ENCODE measurements around the gene USP48.
A peak's percentile ranks its signal among the peaks of the same experiment; 100 is the strongest.
"Not testable (repeated sequence)": the region's sequence is repeated elsewhere in the genome, so short reads cannot be mapped to it uniquely, and the experiment has no call there.

USP48 gene

GRCh38 chr1:21815724-21816321 lies 32.9 kb upstream of the USP48 start:
- DNase-seq (ENCODE audit: low spot score), result no peak

- DNase-seq (ENCODE audit: low spot score), result no peak
These were observed 32.1 kb upstream of the USP48 start for GRCh38 chr1:21814981-21815582.

GRCh38 chr1:21814241-21814918 lies 31.4 kb upstream of the USP48 start:
- no peak for DNase-seq (ENCODE audit: low spot score)

- DNase-seq (ENCODE audit: low spot score), result no peak
These were observed 30.6 kb upstream of the USP48 start for GRCh38 chr1:21813542-21813941.

- DNase-seq (ENCODE audit: low spot score), result no peak
These were observed 28.9 kb upstream of the USP48 start, which contains the start of gene LDLRAD2 for GRCh38 chr1:21811875-21812305. Gene LDLRAD2, plus strand, starts transcription at chr1:21812265. Its CDS starts 187 bp downstream, at chr1:21812452.

- no peak for DNase-seq (ENCODE audit: low spot score)
These were observed 21.6 kb upstream of the USP48 start for GRCh38 chr1:21804536-21804935.

GRCh38 chr1:21801100-21801499 lies 18.2 kb upstream of the USP48 start:
- peak; percentile 76 for DNase-seq (ENCODE audit: low spot score)

GRCh38 chr1:21799730-21800129 lies 16.8 kb upstream of the USP48 start:
- DNase-seq (ENCODE audit: low spot score), result peak; percentile 67

GRCh38 chr1:21795075-21795474 lies 12.1 kb upstream of the USP48 start:
- DNase-seq (ENCODE audit: low spot score), result no peak

- DNase-seq (ENCODE audit: low spot score), result no peak
These were observed 11.7 kb upstream of the USP48 start for GRCh38 chr1:21794656-21795055.

- DNase-seq (ENCODE audit: low spot score), result no peak
These were observed 10.2 kb upstream of the USP48 start for GRCh38 chr1:21793104-21793503.

- no peak for DNase-seq (ENCODE audit: low spot score)
These were observed 3.7 kb upstream of the USP48 start for GRCh38 chr1:21786640-21787039.

- DNase-seq (ENCODE audit: low spot score), result not testable (repeated sequence)
These were observed 2.8 kb upstream of the USP48 start for GRCh38 chr1:21785764-21786163.

GRCh38 chr1:21783679-21784603 lies 992 bp upstream of the USP48 start:
- peak; percentile 97 for DNase-seq (ENCODE audit: low spot score)

- peak; percentile 59 for DNase-seq (ENCODE audit: low spot score)
These were observed 541 bp downstream of the USP48 start for GRCh38 chr1:21782349-21782867.

- peak; percentile 55 for DNase-seq (ENCODE audit: low spot score)
These were observed 1.1 kb downstream of the USP48 start for GRCh38 chr1:21781815-21782348.

GRCh38 chr1:21779613-21780521 lies 3.1 kb downstream of the USP48 start:
- no peak for DNase-seq (ENCODE audit: low spot score)

GRCh38 chr1:21778405-21778727 lies 4.6 kb downstream of the USP48 start:
- DNase-seq (ENCODE audit: low spot score), result no peak

- DNase-seq (ENCODE audit: low spot score), result not testable (repeated sequence)
These were observed 6.0 kb downstream of the USP48 start for GRCh38 chr1:21776925-21777324.

GRCh38 chr1:21775985-21776562 lies 6.9 kb downstream of the USP48 start:
- no peak for DNase-seq (ENCODE audit: low spot score)

GRCh38 chr1:21775550-21775914 lies 7.4 kb downstream of the USP48 start:
- no peak for DNase-seq (ENCODE audit: low spot score)

Measured in kidney tubule cell (primary cell).